T1000 (cell line): ENCODE measurements around the gene HYDIN.

Experiments used
- DNase-seq: peaks from one replicate; lab custom pipeline; 2025; ENCODE audit warnings: mixed read lengths; lab: John Stamatoyannopoulos, UW

HYDIN gene

DNA sequence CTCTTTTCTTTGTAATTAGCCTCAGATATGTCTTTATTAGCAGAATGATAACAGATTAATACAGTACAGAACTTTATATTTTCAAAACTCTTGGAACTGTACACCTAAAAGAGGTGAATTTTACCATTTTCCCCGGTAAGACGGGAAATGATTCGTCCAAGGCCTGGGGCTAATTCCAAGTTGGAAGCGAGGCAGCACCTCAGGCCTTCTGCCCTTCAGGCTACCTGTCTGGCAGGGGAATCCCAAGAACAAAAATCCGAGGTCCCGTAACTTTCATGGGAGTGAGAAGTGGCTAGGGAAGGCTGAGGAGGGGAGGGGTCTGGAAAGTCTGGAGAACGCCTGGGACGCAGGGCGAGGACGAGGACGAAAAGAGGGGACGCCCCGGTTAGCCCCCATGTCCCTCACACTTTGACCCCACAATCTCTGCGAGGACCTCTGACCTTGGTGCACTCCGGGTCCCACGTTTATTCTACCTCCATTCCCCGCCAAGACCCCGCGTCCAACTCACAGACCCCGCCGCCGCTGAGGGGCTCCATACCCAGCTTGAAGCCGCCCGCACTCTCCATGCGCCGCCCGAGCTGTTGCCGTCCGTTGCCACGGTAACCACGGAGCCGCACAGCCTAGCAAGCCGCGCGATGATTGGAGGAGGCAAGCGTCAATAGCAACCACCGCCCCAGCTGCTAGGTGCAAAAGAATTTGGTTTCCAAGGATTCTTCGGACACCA, at the start of gene HYDIN:
Gene HYDIN, minus strand, starts transcription at position 601 of the 724 bp plus-strand sequence. CDS start 43,827 bp downstream, outside the sequence.
- DNase-seq = no peak

DNA sequence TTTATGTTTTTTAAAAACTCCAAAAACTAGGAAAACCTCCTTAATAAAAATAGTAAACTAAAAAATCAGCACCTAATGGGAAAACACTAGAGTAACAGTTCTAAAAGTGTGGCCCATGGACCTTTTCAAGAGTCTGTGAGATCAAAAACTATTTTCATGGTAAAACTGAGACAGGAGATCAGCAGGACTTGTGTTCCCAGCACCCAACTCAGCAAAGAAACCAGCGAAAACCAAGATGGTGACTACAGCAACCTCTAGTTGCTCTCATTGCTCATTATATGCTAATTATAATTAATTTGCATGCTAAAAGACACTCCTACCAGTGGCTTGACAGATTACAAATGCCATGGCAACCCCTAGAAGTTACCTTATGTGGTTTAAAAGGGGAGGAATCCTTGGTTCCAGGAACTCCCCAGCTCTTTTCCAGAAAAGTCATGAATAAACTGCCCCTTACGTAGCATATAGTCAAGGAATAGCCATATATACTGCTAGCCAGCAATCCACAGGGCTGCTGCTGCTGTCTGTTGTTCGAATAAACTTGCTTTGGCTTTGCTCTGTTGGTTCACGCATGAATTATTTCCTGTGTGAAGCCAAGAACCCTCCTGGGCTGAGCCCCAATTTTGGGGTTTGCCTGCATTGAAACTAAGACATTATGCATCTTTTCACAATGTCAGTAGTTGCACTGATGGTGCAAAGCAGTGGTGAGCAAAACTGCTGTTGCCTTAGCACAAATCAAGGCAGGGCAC, 46.2 kb upstream of the HYDIN start:
- DNase-seq = no peak

DNA sequence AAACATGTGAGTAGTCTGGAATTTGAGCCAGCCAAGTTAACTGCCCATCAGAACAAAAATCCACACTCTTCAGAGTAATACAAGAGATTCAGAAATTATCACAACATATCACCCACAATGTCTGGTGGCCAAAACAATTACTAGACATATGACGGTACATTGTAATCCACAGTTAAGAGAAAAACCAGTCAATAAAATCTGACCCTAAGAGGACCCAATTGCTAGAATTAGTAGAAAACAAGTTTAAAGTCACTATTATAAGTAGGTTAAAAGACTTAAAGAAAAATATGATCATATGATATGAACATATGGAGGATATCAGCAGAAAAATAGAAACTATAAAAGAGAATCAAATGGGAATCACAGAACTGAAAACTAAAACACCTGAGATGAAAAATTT, 42.9 kb upstream of the HYDIN start:
- no peak for DNase-seq

DNA sequence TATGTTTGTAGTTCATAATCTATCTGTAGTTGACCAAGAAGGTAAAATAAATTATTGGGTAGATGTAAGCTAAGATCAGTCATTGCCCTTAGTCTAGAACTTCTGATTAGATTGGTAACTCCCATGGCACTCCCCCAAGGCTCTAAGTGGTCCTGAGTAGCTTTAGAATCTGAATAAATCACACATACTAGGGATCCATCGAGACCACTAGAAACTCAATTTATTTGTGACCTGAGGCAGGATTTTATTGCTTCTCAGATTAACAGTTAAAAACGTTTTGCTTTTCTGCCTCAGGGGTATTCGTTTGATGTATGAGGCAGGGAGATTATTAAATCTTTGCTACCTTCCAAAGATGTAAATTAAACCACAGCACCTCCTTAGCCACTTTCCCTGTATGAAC, 33.8 kb upstream of the HYDIN start:
- DNase-seq = no peak

DNA sequence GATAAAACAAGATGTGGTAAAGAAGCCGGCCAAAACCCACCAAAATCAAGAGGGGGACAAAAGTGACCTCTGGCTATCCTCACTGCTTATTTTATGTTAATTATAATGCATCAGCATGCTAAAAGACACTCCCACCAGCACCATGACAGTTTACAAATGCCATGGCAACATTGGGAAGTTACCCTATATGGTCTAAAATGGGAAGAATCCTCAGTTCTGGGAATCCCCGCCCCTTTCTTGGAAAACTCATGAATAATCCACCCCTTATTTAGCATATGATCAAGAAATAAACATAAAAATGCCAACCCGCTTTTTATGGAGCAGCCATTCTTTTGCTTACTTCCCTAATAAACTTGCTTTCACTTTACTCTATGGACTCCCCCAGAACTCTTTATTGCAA, 33.1 kb upstream of the HYDIN start:
- no peak for DNase-seq

DNA sequence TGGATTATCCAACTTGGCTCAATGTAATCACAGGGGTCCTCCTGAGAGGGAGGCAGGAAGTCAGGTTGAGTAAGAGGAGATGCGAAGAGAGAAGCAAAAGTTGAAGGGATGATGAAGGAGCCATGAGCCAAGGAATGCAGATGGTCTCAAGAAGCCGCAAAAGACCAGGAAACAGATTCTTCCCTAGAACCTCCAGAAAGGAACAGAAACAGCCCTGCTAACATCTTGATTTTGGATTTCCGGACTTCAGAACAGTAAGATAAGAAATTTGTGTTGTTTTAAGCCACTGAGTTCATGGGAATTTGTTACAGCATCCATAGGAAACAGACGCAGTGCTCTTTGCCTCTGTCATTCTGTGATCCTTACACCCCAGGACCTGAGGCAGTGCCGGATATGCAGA, 31.9 kb upstream of the HYDIN start:
- no peak for DNase-seq

DNA sequence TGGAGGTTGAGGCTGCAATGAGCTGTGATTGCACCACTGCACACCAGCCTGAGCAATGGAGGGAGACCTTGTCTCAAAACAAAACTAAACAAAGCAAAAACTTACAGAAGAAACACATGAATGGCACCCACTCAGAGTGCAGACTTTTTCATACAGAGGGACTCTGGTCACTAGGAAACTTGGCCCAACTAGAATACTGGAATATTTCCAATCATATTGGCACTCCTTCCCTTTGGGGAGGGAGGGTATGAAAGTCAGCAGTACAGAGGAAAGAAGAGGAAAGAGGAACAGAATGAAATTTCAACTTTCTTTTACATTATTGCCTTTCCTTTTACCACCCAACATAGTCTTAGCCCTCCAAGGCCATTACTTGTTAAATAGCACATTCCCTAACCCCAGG, 30.5 kb upstream of the HYDIN start:
- no peak for DNase-seq

DNA sequence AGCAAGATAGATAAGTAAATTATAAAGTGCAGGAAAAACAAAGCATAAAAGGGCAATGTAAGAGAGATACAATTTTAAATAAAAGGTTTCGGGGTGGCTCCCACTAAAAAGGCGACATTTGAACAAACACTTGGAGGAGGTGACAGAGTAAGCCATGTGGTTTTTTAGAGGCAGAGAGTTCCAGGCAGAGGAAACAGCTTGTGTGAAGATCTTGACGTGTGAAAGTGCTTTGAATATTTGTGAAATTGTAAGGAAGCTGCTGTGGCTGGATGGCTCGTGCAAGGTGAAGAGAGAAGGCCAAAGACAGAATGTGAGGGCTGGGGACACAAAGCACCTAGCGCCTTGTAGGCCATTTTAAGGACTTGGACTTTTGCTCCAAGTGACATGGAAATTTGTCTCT, 28.6 kb upstream of the HYDIN start:
- no peak for DNase-seq

DNA sequence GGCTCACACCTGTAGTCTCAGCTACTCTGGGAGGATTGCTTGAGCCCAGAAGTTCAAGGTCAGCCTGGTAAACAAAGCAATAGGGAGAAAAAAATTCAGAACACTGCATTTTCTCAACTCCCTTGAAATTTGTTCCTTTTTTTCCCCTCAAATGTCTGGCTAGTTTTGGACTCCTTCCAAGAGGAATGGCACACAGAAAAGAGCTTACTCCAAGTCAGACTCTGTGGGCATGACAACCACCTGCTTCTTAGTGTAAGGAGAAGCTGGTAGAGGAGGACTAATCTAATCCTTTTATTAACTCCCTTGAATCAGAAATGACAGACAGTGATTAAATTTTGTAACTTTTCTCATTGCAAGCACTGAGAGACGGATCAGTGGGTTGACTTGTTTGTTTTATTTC, 27.9 kb upstream of the HYDIN start:
- DNase-seq = no peak

DNA sequence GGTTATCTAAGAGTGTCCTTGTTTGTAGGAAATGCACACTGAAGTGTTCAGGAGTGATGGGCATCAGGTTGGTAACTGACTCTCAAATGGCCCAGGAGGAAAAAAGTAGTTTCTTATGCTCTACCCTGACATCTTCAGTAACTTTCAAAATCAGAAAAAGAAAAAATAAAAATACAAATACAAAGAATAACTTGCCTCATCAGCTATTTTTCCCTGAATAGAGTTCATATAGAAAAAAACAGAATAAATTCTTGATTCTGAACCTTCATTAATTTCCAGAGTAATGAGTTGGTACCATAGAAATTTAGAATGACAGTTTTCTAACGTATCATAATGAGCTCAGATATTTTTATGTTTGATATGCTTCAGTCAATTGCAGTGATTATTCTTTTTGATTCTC, 27.2 kb upstream of the HYDIN start:
- DNase-seq = no peak

DNA sequence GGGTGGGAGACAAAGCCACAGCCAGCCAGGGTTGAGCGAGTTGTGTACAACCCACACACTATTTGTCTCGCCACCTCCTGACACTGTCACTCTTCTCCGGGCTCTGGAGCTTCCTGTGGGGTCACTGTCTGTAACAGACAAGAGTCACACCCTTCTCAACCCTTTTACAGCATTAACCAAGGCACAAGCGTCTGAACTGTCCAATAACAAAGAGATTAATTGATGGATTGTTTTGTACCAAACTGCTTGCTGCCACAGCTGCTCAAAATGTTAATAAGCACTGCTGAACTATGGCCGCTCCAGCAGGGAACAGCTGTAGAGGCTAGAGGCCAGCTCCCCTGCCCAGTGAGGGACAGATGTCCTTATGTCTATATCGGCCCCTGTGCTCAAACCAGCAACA, 25.2 kb upstream of the HYDIN start:
- DNase-seq = no peak

DNA sequence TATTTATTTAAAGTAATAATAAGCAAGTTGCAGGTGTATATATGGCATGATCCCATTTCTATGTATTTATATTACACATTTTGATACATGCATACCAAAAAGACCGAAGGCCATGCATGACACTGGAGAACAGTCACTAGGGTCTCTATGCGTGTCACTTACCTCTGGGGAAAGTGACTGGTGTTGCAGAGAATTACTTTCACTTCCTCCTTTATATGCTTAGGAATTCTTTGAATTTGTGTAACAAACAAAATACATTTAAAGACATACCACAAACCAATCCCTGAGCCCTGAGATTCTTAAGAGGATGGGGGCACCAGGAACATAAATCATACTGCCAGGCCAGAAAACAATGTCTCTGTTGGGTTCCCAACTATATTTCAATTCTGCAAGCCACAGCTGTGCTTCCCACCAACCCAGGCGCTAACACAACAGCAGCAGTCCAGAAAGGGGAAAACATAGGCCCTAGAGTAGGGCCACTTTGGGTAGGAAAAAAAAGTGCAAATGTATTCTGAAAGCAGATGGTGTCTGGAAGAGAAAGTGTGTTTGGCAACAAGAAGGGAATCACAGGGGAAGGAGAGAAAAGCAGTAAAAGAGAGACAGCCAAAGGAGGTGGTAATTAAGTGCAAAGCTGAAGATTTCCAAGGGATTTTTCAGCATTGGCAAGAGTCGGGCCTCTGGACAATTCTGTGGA, 24.5 kb upstream of the HYDIN start:
- no peak for DNase-seq

DNA sequence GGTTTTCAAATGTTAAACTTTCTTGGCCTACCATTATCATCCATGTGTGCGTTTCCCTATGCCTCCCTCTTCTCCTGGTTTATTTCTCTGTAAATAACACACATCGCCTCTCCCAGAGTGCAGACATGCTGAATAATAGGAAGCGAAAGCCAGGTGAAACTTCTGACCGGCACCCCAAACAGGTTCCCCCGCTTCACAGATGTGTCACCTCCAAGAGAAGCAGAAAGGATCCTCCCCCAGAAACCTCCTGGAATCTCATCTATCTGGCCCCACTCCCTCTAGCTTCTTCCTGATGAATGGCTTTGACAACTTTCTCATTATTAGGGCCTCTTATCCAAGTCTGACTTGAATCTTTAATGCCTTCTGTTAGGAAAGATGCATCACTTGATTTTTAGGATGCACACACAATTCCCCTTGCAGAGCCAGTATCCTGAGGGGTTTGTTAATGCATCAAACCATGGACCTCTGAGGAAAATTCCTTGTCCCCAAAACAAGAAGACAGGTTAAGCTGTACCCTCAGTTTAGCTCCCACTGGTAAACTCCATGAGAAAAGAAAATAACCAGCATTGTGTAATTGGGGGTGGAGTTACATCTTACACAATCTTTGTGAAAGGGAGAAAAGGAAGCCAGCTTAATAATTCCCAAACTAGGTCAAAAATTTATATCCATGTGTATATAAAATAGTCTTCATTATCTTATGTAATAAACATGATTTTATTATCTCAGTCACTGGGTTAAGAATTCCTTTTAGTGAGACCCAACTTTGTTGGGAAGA, 20.1 kb upstream of the HYDIN start:
- DNase-seq = no peak

DNA sequence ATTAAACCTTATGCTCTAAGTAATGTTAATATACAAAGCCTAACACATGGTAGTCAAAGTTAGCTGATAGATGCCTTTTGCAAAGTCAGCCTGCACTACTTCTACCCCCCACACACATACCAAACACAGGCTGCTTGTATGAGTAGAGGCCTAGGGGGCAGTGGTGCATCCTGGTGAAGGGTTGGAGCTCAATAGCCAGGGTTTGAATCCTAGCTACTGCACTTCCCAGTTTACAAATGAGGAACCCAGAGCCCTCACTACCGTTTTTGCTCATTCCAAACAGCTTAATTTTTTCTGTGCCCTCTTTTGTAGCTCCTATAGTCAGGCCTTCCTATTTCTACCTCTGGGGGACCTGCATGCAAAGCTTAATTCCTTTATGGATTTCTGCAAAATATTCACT, 18.9 kb upstream of the HYDIN start:
- DNase-seq = no peak

DNA sequence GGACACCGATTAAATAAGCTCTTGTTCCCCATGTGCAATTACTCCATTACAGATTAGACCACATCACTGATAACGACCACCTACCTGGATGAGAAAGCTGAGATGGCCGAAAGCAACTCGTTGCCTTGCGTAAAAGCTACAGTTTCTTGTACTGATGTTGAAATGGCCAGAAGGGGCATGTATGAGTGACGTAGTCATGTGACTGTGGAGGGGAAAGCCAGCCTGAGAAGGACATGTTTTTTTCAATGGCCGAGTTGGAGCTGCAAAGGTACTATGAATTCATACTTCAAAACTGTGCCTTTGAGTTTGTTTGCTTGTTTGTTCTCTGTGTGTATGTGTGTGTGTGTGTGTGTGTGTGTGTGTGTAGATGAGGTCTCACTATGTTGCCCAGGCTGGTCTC, 17.0 kb upstream of the HYDIN start:
- no peak for DNase-seq

DNA sequence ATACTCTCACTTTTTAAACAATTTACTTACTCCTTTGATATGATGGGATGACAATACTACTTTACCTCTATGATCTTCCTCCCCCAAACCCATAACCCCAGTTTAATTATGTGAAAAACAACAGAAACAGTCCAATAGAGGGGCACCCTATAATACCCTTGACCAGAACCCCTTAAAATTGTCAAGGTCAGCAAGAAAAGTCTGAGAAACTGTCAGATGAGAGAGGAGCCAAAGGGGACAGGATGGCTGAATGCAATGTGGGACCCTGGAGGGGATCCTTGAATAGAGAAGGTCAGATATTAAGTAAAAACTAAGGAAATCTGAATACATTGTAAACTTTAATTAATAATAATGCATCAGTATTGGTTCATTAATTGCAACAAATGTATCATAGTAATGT, 15.8 kb upstream of the HYDIN start:
- DNase-seq = no peak

DNA sequence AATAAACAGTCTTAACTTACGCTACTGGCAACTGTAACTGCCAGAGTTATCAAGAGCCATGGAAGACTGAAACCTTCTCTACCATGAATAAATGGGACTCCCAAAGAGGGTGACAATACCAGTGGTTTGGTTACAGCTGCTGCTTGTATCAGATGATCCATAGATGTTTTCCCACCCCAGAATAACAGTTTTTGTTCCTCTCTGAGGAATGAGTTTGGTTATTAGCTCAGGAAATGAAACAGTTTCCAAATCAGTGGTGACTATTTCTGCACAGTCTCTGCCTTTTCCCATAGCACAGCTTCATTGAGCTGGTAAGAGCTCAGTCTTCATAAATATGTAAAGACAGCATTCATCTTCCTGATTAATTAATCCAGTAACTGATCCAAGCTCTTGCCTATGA, 14.0 kb upstream of the HYDIN start:
- DNase-seq = no peak

DNA sequence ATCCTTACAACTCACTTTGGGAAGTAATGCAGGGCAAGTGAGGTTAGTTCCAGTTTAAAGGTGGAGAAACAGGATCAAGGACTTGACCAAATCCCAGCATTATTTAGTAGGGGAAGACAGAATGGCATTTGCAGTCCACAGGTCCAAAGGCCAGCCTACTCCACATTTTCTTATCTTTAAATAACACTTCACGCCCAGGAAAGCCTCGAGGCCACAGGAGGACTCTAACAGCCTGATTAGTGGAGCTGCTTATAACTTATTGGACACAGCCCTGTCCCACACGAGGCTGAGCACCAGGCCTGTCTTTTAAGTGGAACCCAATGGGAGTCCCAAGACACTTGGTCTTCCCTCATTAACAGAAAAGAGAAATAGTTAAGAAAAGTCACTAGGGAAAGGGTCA, 12.1 kb upstream of the HYDIN start:
- DNase-seq = no peak

DNA sequence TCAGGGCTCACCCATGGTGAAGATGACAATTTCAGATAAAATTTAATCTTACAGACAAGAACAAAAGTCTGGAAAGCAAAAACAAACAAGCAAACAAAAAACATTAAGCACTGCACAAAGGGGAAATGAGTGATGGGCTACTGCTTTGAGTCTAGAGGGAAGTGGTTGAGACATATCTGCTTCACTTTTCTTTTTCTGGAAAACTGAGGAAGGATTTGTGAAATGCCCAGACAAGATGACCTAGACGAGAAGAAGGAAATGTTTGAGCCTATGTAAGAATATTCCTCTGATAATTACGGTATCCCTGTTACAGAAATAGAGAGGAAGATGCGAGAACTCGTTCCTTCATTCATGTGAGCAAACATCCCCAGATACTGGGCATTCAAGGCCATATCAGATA, 11.5 kb upstream of the HYDIN start:
- no peak for DNase-seq

DNA sequence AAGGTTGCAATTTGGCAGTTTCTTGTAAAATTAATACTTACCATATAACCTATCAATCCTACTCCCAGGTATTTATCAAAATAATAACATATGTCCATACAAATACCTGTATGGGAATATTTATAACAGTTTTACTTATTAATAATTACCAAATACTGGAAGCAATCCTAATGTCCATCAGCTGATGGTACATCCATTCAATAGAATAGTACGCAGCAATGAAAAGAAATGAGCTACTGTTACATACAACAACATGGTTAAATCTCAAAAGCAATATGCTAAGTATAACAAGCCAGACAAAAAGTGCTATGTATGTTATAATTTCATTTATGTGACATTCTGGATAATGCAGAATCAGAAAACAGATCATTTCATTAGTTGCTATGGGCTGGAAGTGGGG, 1.2 kb downstream of the HYDIN start:
- DNase-seq = no peak

DNA sequence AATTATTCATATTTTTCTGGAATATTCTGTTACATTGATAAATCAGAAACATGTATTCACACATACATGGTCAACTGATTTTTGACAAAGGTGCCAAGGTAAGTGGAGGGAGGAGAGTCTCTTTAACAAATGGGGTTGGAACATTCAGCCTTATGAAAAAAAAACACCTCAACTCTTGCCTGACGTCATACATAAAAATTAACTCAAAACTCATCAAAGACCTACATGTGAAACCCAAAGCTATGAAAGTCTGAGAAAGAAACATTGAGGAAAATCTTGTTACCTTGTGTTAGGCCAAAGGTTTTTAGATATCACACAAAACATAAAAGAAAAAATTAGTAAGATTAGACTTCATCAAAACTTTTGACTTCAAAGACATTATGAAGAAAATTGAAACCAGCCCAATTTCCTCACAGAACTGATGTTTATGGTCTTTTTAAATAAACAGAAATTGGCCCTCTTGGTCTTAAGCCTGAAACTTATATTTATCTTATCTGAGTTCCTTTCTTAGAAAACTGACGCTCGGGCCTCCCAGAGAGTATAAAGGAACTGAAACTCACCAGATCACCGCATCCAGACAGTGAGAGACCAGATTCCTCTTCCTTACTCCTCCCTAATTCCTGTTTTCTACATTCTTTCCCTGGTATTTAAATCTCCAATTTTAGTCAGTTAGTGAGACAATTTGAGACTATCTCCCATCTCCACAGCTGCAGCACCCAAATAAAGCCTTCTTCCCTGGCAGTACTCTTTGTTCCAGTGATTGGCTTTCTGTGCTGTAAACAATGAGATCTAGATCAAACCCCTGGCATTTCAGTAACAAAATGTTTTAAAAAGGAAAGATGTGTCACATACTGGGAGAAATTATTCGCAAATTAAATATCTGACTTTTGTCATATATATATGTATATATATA, 4.0 kb downstream of the HYDIN start:
- DNase-seq = no peak
